Neural cell (in vitro differentiated cells): ENCODE measurements around the gene OGFOD3. TPM values are rescaled to one million over a fixed set of nuclear protein-coding genes. Genes with fewer than 3 reads are reported as not detected.

Experiments used
- H2AFZ ChIP-seq: fragments of 200-600, 300-800 bp; sonication (generic), shearing (Covaris generic); 2 replicates; pipeline ENCODE4 v1.6.0; 2014; ENCODE audit warnings: low read depth, mild to moderate bottlenecking, antibody characterized with exemption, low read length, moderate library complexity
- H3F3A ChIP-seq: fragments of 200-600 bp; shearing (Covaris generic); 2 replicates; pipeline ENCODE4 v1.6.1; 2016; ENCODE audit warnings: mild to moderate bottlenecking, moderate library complexity, mixed read lengths, antibody characterized with exemption, low read length; ENCODE audit not compliant: insufficient read depth, poor library complexity, severe bottlenecking
- H3K27ac ChIP-seq: fragments of 200-600, 300-800 bp; sonication (generic), shearing (Covaris generic); 2 replicates; pipeline ENCODE4 v1.5.1; 2014; ENCODE audit warnings: mild to moderate bottlenecking, low read length, moderate library complexity
- H3K27me3 ChIP-seq: fragments of 300-800, 200-600 bp; sonication (generic), shearing (Covaris generic); 2 replicates; pipeline ENCODE4 v1.6.0; 2014; ENCODE audit warnings: mild to moderate bottlenecking, low read depth, low read length, moderate library complexity; ENCODE audit not compliant: insufficient read depth
- H3K36me3 ChIP-seq: fragments of 300-800, 200-600 bp; sonication (generic), shearing (Covaris generic); 2 replicates; pipeline ENCODE4 v1.5.1; 2014; ENCODE audit warnings: mild to moderate bottlenecking, antibody characterized with exemption, low read length, moderate library complexity; ENCODE audit not compliant: insufficient read depth
- H3K4me2 ChIP-seq: fragments of 300-800, 200-600 bp; sonication (generic), shearing (Covaris generic); 2 replicates; pipeline ENCODE4 v1.6.0; 2014; ENCODE audit warnings: mild to moderate bottlenecking, low read length
- H3K4me3 ChIP-seq: fragments of 300-800, 200-600 bp; sonication (generic), shearing (Covaris generic); 2 replicates; pipeline ENCODE4 v1.5.1; 2014; ENCODE audit warnings: mild to moderate bottlenecking, low read length, moderate library complexity
- H3K79me2 ChIP-seq: fragments of 200-600 bp; shearing (Covaris generic); replicated peaks from 2 replicates; pipeline ENCODE4 v1.6.0; 2014; ENCODE audit warnings: mild to moderate bottlenecking, low read length, moderate library complexity; ENCODE audit not compliant: insufficient read depth
- H3K9ac ChIP-seq: fragments of 300-800, 200-600 bp; sonication (generic), shearing (Covaris generic); 2 replicates; pipeline ENCODE4 v1.6.1; 2016; ENCODE audit warnings: mild to moderate bottlenecking, low read length, mixed read lengths
- H3K9me2 ChIP-seq: fragments of 200-600 bp; shearing (Covaris generic); 2 replicates; pipeline ENCODE4 v1.6.1; 2016; ENCODE audit warnings: mild to moderate bottlenecking, low read length, mixed read lengths; ENCODE audit not compliant: insufficient read depth
- H3K9me3 ChIP-seq: fragments of 200-600, 300-800 bp; sonication (generic), shearing (Covaris generic); 2 replicates; pipeline ENCODE4 v1.6.1; 2016; ENCODE audit warnings: mild to moderate bottlenecking, mixed run types, low read length, moderate library complexity, mixed read lengths
- H4K20me1 ChIP-seq: fragments of 200-600 bp; shearing (Covaris generic); 2 replicates; pipeline ENCODE4 v1.6.1; 2016; ENCODE audit warnings: mild to moderate bottlenecking, mixed run types; ENCODE audit not compliant: insufficient read depth
- CTCF ChIP-seq: fragments of 450-650 bp; IDR thresholded peaks from 2 replicates; pipeline ENCODE4 v1.5.1; 2014; ENCODE audit warnings: antibody characterized with exemption, mild to moderate bottlenecking, moderate library complexity; ENCODE audit not compliant: poor library complexity, severe bottlenecking
- EP300 ChIP-seq: fragments of 450-650 bp; conservative IDR thresholded peaks from 2 replicates; pipeline ENCODE4 v1.6.1; 2014; ENCODE audit warnings: antibody characterized with exemption, mild to moderate bottlenecking, moderate library complexity; ENCODE audit not compliant: poor library complexity, severe bottlenecking
- EZH2 ChIP-seq: fragments of 200-600, 300-800 bp; shearing (Covaris generic), sonication (generic); IDR thresholded peaks from 2 replicates; pipeline ENCODE4 v1.6.1; 2014; ENCODE audit warnings: antibody characterized with exemption, low read length, borderline replicate concordance, mild to moderate bottlenecking; ENCODE audit not compliant: insufficient read depth, poor library complexity, severe bottlenecking
- MXI1 ChIP-seq: fragments of 450-650 bp; conservative IDR thresholded peaks from 2 replicates; pipeline ENCODE4 v1.6.1; 2014; ENCODE audit warnings: antibody characterized with exemption, mild to moderate bottlenecking; ENCODE audit not compliant: poor library complexity, severe bottlenecking
- POLR2AphosphoS5 ChIP-seq: IDR thresholded peaks from 2 replicates; pipeline ENCODE4 v1.6.1; 2012
- RAD21 ChIP-seq: fragments of 450-650 bp; conservative IDR thresholded peaks from 2 replicates; pipeline ENCODE4 v1.6.1; 2014; ENCODE audit warnings: antibody characterized with exemption, mild to moderate bottlenecking, moderate library complexity
- REST ChIP-seq: IDR thresholded peaks from 2 replicates; pipeline ENCODE4 v1.6.1; 2012; ENCODE audit warnings: borderline replicate concordance
- SMC3 ChIP-seq: fragments of 450-650 bp; conservative IDR thresholded peaks from 2 replicates; pipeline ENCODE4 v1.6.1; 2014; ENCODE audit warnings: antibody characterized with exemption, mild to moderate bottlenecking, moderate library complexity; ENCODE audit not compliant: poor library complexity
- TAF1 ChIP-seq: IDR thresholded peaks from 2 replicates; pipeline ENCODE4 v1.6.1; 2012; ENCODE audit warnings: low read depth
- polyA plus RNA-seq: library from polyadenylated mRNA; depleted of rRNA; stranded (reverse); fragments of >200 nt; gene quantifications from 2 replicates; pipeline ENCODE4 v1.2.3, GENCODE V29; 2014

The OGFOD3 gene
- polyA plus RNA-seq, 1 donor from 2014 or later, result 22.6 TPM

- Histone ChIP-seq H3K27ac (no peak overlapping the region), H3K4me2 (no peak overlapping the region), H3K9me3 (no peaks in the 10 kb centered on the region), H3F3A (no peaks in the 10 kb centered on the region), H3K4me3 (no peak overlapping the region), H3K9ac (no peak overlapping the region), H3K79me2 (no peaks in the 10 kb centered on the region), H3K36me3 (no peaks in the 10 kb centered on the region), H4K20me1 (no peaks in the 10 kb centered on the region), H2AFZ (no peak overlapping the region), H3K27me3 (no peaks in the 10 kb centered on the region), H3K9me2 (no peaks in the 10 kb centered on the region)
- TF ChIP-seq MXI1 (no peak), REST (no peak), EP300 (no peak), SMC3 (no peak), POLR2AphosphoS5 (no peak), EZH2 (no peak), CTCF (no peak), TAF1 (no peak), RAD21 (no peak)
These were observed 29.0 kb downstream of the OGFOD3 start for GRCh38 chr17:82389379-82389778.

- H4K20me1 ChIP-seq, result no peaks in the 10 kb centered on the region
- TF ChIP-seq EZH2, result no peak
- TF ChIP-seq POLR2AphosphoS5, result no peak
- TF ChIP-seq EP300, result no peak
- no peak for TF ChIP-seq MXI1
- no peak for TF ChIP-seq CTCF
- no peak for TF ChIP-seq TAF1
- no peak for TF ChIP-seq SMC3
- no peak for TF ChIP-seq RAD21
- TF ChIP-seq REST, result no peak
- H3K27ac ChIP-seq, result no peak overlapping the region
- H3F3A ChIP-seq, result no peaks in the 10 kb centered on the region
- H3K9ac ChIP-seq, result no peak overlapping the region
- no peaks in the 10 kb centered on the region for H3K9me2 ChIP-seq
- no peak overlapping the region for H3K4me2 ChIP-seq
- H3K4me3 ChIP-seq, result no peak overlapping the region
- no peaks in the 10 kb centered on the region for H3K79me2 ChIP-seq
- H3K9me3 ChIP-seq, result no peaks in the 10 kb centered on the region
- no peaks in the 10 kb centered on the region for H3K27me3 ChIP-seq
- no peaks in the 10 kb centered on the region for H3K36me3 ChIP-seq
- H2AFZ ChIP-seq, result no peak overlapping the region
These were observed 29.5 kb downstream of the OGFOD3 start for GRCh38 chr17:82388922-82389283.
